Measurements from ENCODE around the gene NPPC. TPM values are rescaled to one million over a fixed set of nuclear protein-coding genes. Genes with fewer than 3 reads are reported as not detected.
"Not testable (repeated sequence)": the region's sequence is repeated elsewhere in the genome, so short reads cannot be mapped to it uniquely, and the experiment has no call there.

NPPC gene
- total RNA-seq, 4 donors from 2014 or later: not detected

GRCh38 chr2:231884438-231885140, 41.6 kb downstream of the NPPC start:
- Histone ChIP-seq H3K27me3 (peaks cover 13 to 26% (median 16%) of the 10 kb centered on the region in 3 donors), H3K4me1 (no peaks in the 10 kb centered on the region), H3K36me3 (no peaks in the 10 kb centered on the region), H3K27ac (no peak overlapping the region), H3K9me3 (no peaks in the 10 kb centered on the region), H3K4me3 (no peak overlapping the region)
- TF ChIP-seq CTCF (IDR thresholded peaks at IDR 0.05 in 4 of 5, conservative IDR thresholded peaks at IDR 0.05 in 1 of 5) (no peak), POLR2A (IDR thresholded peaks at IDR 0.05) (no peak)
- DNase-seq (no peak), ATAC-seq (no peak)
- intact Hi-C loops (cut with DNase I; ENCODE audit: low total_unique reads): no loop called here
- in situ Hi-C loops (cut with MboI; ENCODE audit: low sequenced_read_pairs in 4 of 4): no loop called here

- no peaks in the 10 kb centered on the region for H3K4me1 ChIP-seq
- no peaks in the 10 kb centered on the region for H3K36me3 ChIP-seq
- TF ChIP-seq POLR2A (IDR thresholded peaks at IDR 0.05): no peak
- TF ChIP-seq CTCF (IDR thresholded peaks at IDR 0.05 in 4 of 5, conservative IDR thresholded peaks at IDR 0.05 in 1 of 5): no peak
- intact Hi-C loops (cut with DNase I; ENCODE audit: low total_unique reads): no loop called here
- no peak overlapping the region for H3K27ac ChIP-seq
- in situ Hi-C loops (cut with MboI; ENCODE audit: low sequenced_read_pairs in 4 of 4): no loop called here
- DNase-seq: no peak
- peaks cover 13 to 26% (median 16%) of the 10 kb centered on the region in 3 donors for H3K27me3 ChIP-seq
- H3K9me3 ChIP-seq: no peaks in the 10 kb centered on the region
- ATAC-seq: no peak
- H3K4me3 ChIP-seq: no peak overlapping the region
These were observed 42.7 kb downstream of the NPPC start for GRCh38 chr2:231883468-231883881.

GRCh38 chr2:231882646-231883045, 43.5 kb downstream of the NPPC start:
- peaks cover 13 to 26% (median 16%) of the 10 kb centered on the region in 3 donors for H3K27me3 ChIP-seq
- in situ Hi-C loops (cut with MboI; ENCODE audit: low sequenced_read_pairs in 4 of 4) (no loop called here), intact Hi-C loops (cut with DNase I; ENCODE audit: low total_unique reads) (no loop called here)
- H3K4me3 ChIP-seq: no peak overlapping the region
- no peak for TF ChIP-seq CTCF (IDR thresholded peaks at IDR 0.05 in 4 of 5, conservative IDR thresholded peaks at IDR 0.05 in 1 of 5)
- no peak for TF ChIP-seq POLR2A (IDR thresholded peaks at IDR 0.05)
- no peak overlapping the region for H3K27ac ChIP-seq
- no peaks in the 10 kb centered on the region for H3K4me1 ChIP-seq
- ATAC-seq: no peak
- H3K9me3 ChIP-seq: no peaks in the 10 kb centered on the region
- H3K36me3 ChIP-seq: no peaks in the 10 kb centered on the region
- no peak for DNase-seq

GRCh38 chr2:231880371-231880770, 45.8 kb downstream of the NPPC start:
- DNase-seq; H3K4me3 ChIP-seq; H3K27ac ChIP-seq; ATAC-seq; in situ Hi-C loops (cut with MboI; ENCODE audit: low sequenced_read_pairs in 4 of 4); H3K36me3 ChIP-seq; H3K9me3 ChIP-seq; H3K4me1 ChIP-seq; intact Hi-C loops (cut with DNase I; ENCODE audit: low total_unique reads): not testable (repeated sequence)
- peaks cover 10 to 21% (median 16%) of the 10 kb centered on the region in 3 donors for H3K27me3 ChIP-seq

GRCh38 chr2:231879216-231879615, 47.0 kb downstream of the NPPC start:
- Histone ChIP-seq H3K9me3 (no peaks in the 10 kb centered on the region), H3K36me3 (no peaks in the 10 kb centered on the region), H3K27me3 (peaks cover 7 to 14% (median 10%) of the 10 kb centered on the region in 3 donors), H3K4me1 (no peaks in the 10 kb centered on the region), H3K4me3 (no peak overlapping the region), H3K27ac (no peak overlapping the region)
- TF ChIP-seq POLR2A (IDR thresholded peaks at IDR 0.05) (no peak), CTCF (IDR thresholded peaks at IDR 0.05 in 4 of 5, conservative IDR thresholded peaks at IDR 0.05 in 1 of 5) (no peak)
- in situ Hi-C loops (cut with MboI; ENCODE audit: low sequenced_read_pairs in 4 of 4): no loop called here
- intact Hi-C loops (cut with DNase I; ENCODE audit: low total_unique reads): no loop called here
- DNase-seq (no peak), ATAC-seq (no peak)
